GM18508 (cell line): ENCODE results near the gene TMEM18.

Source experiments
- ATAC-seq: cut with Tn5 transposase; IDR thresholded peaks from one replicate; pipeline ENCODE4 v1.9.1; 2021; ENCODE audit warnings: moderate number of reproducible peaks; ENCODE audit not compliant: insufficient read depth, unreplicated experiment

TMEM18 gene

GRCh38 chr2:673615-674320 lies 3.4 kb downstream of the TMEM18 start:
- no peak for ATAC-seq

- ATAC-seq: no peak
Observed at GRCh38 chr2:673016-673415, 4.2 kb downstream of the TMEM18 start.

DNA sequence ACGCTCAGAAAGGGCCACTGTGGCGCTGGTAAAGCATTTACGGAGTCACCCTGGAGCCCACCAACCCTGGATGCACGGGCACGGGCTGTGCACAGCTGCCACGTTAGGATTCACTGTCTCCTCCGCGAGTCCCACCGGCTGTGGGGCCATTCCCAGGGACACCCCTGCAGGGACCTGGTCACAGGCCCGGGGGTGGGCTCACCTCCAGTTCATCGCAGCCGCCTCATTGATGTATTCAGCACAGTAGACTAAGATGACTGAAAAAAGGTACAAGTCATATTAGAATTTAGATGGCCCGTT lies 4.7 kb downstream of the TMEM18 start:
- ATAC-seq: no peak

DNA sequence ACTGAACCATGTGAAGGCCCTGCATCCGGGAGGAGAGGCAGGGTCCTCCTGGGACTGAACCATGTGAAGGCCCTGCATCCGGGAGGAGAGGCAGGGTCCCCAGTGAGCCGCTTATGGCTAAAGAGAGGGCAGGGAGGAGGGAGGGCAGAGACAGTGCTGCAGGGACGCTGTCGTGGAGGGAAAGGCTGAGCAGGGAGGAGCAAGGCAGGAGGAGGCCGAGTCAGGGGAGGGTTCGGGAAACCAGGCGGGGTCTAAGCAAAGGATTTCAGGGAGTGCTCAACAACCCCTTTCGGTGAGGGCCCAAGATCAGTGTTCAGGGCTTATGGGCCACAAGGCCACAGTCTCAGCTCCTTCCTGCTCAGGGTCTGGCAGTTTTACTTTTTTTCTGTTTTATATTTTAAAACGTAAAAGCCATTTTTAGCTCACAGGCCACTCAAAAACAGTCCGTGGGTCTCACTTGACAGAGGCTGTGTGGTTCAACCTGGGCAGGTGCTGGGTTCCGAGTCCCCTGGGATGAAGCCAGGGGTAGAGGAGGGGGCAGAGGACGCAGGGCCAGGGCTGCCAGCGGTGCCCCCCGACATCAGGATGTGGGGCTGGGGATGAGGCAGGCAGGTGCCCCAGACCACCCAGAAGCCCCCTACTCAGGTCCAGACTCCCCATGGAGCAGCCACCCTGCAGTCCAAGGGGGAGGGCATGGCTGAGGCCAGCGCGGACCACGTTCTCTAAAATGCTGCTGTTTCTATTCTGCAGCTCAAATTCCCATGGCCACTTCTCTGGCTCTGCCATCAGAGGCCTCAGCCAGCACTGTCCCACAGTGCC lies 5.2 kb downstream of the TMEM18 start:
- no peak for ATAC-seq

DNA sequence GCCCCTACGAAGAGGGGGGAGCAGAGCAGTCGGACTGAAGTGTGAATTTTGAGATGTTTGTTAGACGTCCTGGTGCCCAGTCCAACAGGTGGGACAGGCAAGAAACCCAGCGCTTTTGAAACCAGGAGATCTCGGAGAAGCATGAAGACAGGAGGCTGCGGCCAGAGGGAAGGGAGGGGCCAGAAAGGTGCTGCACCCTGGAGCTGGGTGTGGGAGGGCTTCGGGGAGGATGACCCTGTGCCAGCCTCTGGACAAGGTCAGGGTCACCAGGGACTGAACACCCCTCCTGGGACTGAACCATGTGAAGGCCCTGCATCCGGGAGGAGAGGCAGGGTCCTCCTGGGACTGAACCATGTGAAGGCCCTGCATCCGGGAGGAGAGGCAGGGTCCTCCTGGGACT lies 6.1 kb downstream of the TMEM18 start:
- ATAC-seq: no peak

GRCh38 chr2:670637-671036 lies 6.6 kb downstream of the TMEM18 start:
- no peak for ATAC-seq

DNA sequence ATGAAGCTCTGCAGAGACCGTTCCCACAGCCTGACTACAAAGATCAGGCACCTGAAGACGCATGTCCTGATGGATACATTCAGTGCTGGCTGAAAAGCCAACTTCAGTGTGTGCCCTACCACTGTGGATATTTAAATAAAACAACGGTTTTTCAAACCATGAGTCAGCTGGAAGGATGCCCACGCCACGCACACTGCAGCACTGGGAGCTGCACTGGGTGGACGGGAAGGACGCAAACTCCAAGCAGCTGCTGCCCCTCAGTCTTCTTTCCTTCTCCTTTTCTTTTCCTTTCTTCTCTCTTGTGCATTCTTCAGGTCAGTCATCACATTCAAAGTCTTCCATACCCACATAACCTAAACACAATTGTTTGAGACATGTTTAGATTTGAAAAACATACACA lies 7.9 kb downstream of the TMEM18 start:
- ATAC-seq: no peak

DNA sequence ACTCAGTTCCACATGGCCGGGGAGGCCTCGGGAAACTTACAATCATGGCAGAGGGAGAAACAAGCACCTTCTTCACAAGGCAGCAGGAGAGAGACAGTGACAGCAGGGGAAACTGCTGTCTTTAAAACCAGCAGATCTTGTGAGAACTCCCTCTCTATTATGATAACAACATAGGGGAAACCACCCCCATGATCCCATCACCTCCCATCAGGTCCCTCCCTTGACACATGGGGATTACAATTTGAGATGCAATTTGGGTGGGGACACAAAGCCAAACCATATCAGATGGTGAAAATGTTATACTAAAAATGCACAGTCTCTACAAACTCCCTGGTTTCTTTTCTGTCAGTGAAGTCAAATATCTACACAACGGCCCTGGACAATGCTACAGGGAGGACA lies 9.2 kb downstream of the TMEM18 start:
- ATAC-seq: no peak

DNA sequence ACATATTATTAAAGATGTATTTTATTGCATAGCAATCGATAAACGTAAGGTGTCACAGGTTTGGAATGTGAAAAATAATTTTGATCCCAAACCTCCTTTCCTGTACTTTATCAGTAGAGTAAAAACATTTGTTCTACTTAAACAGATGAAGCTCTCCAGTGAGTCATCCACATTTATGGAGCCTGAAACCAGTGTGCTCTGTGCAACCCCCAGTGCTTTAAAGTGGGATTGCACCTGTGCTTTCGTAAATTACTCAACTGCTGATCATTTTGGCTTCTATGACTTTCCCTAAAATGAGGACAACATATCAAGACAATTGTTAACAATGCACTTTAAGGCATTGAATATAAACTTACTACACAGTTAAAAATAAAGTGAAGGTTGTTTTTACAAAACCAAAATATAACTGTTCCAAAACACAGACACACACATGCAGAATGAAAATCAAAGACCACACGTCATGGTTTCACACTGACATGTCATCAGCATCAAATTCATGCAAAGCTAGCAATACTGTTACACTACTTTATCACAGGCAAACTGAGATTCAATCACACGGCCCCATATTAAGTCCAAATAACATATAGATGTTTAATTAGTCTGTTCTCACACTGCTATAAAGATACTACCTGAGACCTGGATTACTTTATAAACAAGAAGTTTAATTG lies 9.7 kb downstream of the TMEM18 start:
- peak; percentile 51 for ATAC-seq

GRCh38 chr2:666441-666840 lies 10.8 kb downstream of the TMEM18 start:
- no peak for ATAC-seq

- ATAC-seq: no peak
Observed at GRCh38 chr2:665340-666073, 11.7 kb downstream of the TMEM18 start.

- no peak for ATAC-seq
Observed at GRCh38 chr2:664063-664462, 13.1 kb downstream of the TMEM18 start.

DNA sequence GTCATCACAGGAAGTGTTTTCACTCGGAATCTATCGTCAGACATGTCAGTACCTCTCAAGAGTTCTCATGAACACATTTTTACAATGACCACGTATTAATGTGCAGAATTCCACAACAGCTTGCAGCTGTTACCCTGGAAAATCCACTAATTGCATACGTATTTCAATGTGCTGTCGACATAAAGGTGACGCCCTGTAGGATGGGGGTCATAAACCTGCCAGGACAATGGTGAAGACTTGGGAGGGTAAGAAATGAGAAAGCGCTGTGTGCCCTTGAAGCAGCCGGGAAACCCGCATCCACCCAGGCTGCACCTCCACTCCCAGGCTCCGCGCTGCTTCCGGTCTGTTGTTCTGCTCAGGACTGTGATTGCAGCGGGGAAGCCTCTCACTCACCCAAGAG lies 14.0 kb downstream of the TMEM18 start:
- ATAC-seq: no peak

GRCh38 chr2:661360-661635 lies 15.9 kb downstream of the TMEM18 start:
- ATAC-seq: no peak

DNA sequence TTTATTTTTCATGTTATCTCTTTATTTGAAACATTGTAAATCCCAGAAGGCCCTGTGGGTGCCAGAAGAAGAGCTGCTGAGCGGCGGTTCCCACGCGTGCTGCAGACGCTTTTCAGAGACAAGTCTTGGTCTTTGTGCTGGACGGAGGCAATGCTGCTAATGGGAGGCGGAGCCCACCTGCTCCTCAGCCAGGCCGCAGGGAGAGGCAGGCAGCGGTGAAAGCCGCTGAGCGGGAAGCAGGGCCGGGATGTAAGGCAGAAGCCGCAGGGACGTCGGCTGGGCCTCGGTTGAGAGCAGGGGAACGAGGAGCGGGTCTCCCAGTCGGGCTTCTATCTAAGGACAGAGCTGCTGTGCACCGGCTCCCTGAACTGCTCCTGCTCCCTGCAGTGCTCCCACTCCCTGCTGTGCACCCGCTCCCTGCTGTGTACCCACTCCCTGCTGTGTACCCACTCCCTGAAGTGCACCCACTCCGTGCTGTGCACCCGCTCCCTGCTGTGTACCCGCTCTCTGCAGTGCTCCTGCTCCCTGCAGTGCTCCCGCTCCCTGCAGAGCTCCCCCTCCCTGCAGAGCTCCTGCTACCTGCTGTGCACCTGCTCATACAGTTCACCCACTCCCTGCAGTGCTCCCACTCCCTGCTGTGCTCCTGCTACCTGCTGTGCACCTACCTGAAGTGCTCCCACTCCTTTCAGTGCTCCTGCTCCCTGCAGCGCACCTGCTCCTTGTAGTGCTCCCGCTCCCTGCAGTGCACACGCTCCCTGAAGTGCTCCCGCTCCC lies 16.4 kb downstream of the TMEM18 start:
- ATAC-seq: no peak

- ATAC-seq: no peak
Observed at GRCh38 chr2:660029-660428, 17.2 kb downstream of the TMEM18 start.

DNA sequence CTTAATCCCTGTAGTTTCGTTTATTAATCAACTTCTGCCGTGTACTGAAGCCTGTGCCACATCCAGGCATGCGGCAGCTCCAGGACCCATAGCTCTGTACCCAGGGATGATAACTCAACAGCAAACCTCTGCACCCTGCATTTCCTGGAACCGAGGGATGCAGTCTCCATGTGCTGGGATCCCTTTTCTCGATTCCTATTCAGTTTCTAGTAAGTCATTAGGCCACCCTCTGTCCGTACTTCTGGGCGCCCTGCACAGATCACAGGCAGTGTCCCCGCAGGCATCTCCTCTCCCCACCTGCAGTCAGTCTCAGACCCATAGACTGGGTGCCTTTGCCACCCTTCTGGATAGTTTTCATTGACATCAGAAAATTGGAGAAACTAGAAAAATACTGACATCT lies 18.8 kb downstream of the TMEM18 start:
- no peak for ATAC-seq

GRCh38 chr2:657766-658165 lies 19.4 kb downstream of the TMEM18 start:
- ATAC-seq: no peak

DNA sequence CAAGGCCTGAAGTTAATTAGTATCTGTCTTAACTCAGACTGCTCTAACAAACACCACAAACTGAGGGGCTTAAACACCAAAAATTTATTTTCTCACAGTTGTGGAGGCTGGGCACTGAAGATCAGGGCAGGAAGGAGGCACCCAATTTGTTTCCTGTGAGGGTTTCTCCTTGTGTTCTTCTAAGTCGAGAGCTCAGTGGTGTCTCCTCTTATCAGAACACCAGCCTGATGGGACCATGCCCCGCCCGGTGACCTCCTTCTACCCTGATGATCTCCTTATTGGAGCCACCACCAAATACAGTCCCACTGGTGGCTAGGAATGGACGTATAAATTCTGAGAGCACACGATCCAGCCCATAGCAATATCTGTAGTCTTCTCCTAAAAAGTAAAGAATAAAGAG lies 20.5 kb downstream of the TMEM18 start:
- no peak for ATAC-seq

GRCh38 chr2:655626-656025 lies 21.6 kb downstream of the TMEM18 start:
- ATAC-seq: no peak
